Spleen (tissue), 11 donors: Measurements from ENCODE around the gene SHTN1. TPM values are rescaled to one million over a fixed set of nuclear protein-coding genes. Genes with fewer than 3 reads are reported as not detected.

Experiments used
- DNase-seq: peaks from one replicate; pipeline ENCODE4 v3.0.0-alpha.2; 2020
- H3K27ac ChIP-seq, 8 donors: fragments of 200-600 bp; sonication (generic) in 7 of 8; 1 replicate in 4 of 8; 2 replicates in 4 of 8; pipeline versions ENCODE4 v1.5.0 to v1.8.0; 2016 to 2021; ENCODE audit warnings: inconsistent platforms in 4 of 8, mild to moderate bottlenecking in 4 of 8, moderate library complexity in 1 of 8
- H3K27me3 ChIP-seq, 7 donors: fragments of 200-600 bp; sonication (generic) in 6 of 7; replicated peaks in 1 of 7; 1 replicate in 4 of 7; 2 replicates in 3 of 7; pipeline versions ENCODE4 v1.5.0 to v1.8.0; 2016 to 2021; ENCODE audit warnings: inconsistent platforms in 3 of 7, mild to moderate bottlenecking in 1 of 7
- H3K36me3 ChIP-seq, 6 donors: fragments of 200-600 bp; sonication (generic) in 5 of 6; 1 replicate in 4 of 6; 2 replicates in 2 of 6; pipeline versions ENCODE4 v1.5.0 to v1.8.0; 2016 to 2021; ENCODE audit warnings: inconsistent platforms in 2 of 6
- H3K4me1 ChIP-seq, 6 donors: fragments of 200-600 bp; sonication (generic) in 5 of 6; 1 replicate in 3 of 6; 2 replicates in 3 of 6; pipeline versions ENCODE4 v1.5.0 to v1.8.0; 2016 to 2021; ENCODE audit warnings: inconsistent platforms in 3 of 6
- H3K4me3 ChIP-seq, 8 donors: fragments of 200-600 bp; sonication (generic) in 7 of 8; 1 replicate in 4 of 8; 2 replicates in 4 of 8; pipeline versions ENCODE4 v1.5.0 to v1.8.0; 2016 to 2021; ENCODE audit warnings: inconsistent platforms in 4 of 8, mild to moderate bottlenecking in 4 of 8, moderate library complexity in 2 of 8
- H3K9me3 ChIP-seq, 8 donors: fragments of 200-600 bp; sonication (generic) in 7 of 8; 1 replicate in 4 of 8; 2 replicates in 4 of 8; pipeline versions ENCODE4 v1.5.0 to v1.8.0; 2016 to 2021; ENCODE audit warnings: inconsistent platforms in 4 of 8
- CTCF ChIP-seq, 11 experiments: fragments of 200-600 bp in 7 of 11; fragments of 450-650 bp in 4 of 11; sonication (generic) in 4 of 11; IDR thresholded peaks in 8 of 11; conservative IDR thresholded peaks in 3 of 11; 1 replicate in 7 of 11; 2 replicates in 4 of 11; pipeline versions ENCODE4 v1.4.0 to v1.8.0; 2016 to 2021; ENCODE audit warnings: antibody characterized with exemption in 11 of 11, inconsistent platforms in 4 of 11, mild to moderate bottlenecking in 1 of 11
- POLR2A ChIP-seq, 3 donors: fragments of 450-650 bp; IDR thresholded peaks; one replicate each; pipeline ENCODE4 v1.5.1; 2017; ENCODE audit warnings: antibody characterized with exemption in 3 of 3, mild to moderate bottlenecking in 1 of 3
- POLR2AphosphoS5 ChIP-seq, 3 donors: sonication (generic); formaldehyde crosslinking; IDR thresholded peaks; one replicate each; pipeline ENCODE4 v1.5.1; 2017; ENCODE audit warnings: antibody characterized with exemption in 3 of 3
- WGBS, 5 donors: extraction: QIAGEN DNeasy Blood & Tissue Kit in 3 of 5; methylation state at CpG; one replicate each; pipeline versions ENCODE4 v1.1.5 to v1.1.7; 2013 to 2018; 5-methylcytosine and 5-hydroxymethylcytosine counted together
- intact Hi-C: fragments of 100-400 bp; cut with DNase I; formaldehyde crosslinking; loops from one replicate; pipeline ENCODE4 v1.15.0; 2023; ENCODE audit warnings: low total_unique reads
- polyA plus RNA-seq, 3 donors: library from polyadenylated mRNA; stranded (reverse); fragments of 200-250 nt; gene quantifications; one replicate each; pipeline ENCODE4 v1.2.1, GENCODE V29; 2013
- total RNA-seq, 7 donors: library from RNA; depleted of rRNA in 3 of 7; stranded (reverse); fragments of >200 nt in 3 of 7; fragmentation: NEBNext Ultra II Directional in 4 of 7; extraction: Animal tissue kit (Norgen Biotek cat#: 25700) in 4 of 7; gene quantifications; one replicate each; pipeline versions ENCODE4 v1.1.0 to v1.2.1, GENCODE V29; 2016 to 2021
- donor health status: healthy with polysubstance abuse.
- donor health status: DM: no; HTN: no; CAD: no; lungs with moderate emphysema.
- donor health status: DM: no; HTN: no; CAD: no.
- donor health status: Bipolar disorder and iron deficiency.
- donor health status: healthy.
- donor health status: DM: no; HTN: no; CAD: no.
- donor health status: DM: yes; HTN: yes; CAD: no.

The SHTN1 gene
- total and polyA plus RNA-seq, 10 donors: 2.9 to 28.3 (median 14.7) TPM

GRCh38 chr10:116845823-116846222, 159.2 kb downstream of the SHTN1 start:
- Histone ChIP-seq H3K4me1 (peaks cover 0 to 24% (median 10%) of the 10 kb centered on the region in 6 donors), H3K9me3 (no peaks in the 10 kb centered on the region), H3K4me3 (no peak overlapping the region), H3K27ac (no peak overlapping the region), H3K36me3 (no peaks in the 10 kb centered on the region), H3K27me3 (peaks cover 0 to 42% (median 14%) of the 10 kb centered on the region in 7 donors)
- 48 to 70% (median 64%) methylated on average over 2 of the region's 2 CpGs for WGBS, 5 donors
- no peak for TF ChIP-seq POLR2A (IDR thresholded peaks at IDR 0.05)
- DNase-seq: no peak
- intact Hi-C loops: no loop called here

GRCh38 chr10:116840389-116841075, 164.5 kb downstream of the SHTN1 start:
- 88 to 92% (median 91%) methylated on average over 6 of the region's 6 CpGs for WGBS, 5 donors
- H3K27ac ChIP-seq: no peak overlapping the region
- no peak for DNase-seq
- H3K4me3 ChIP-seq: no peak overlapping the region
- intact Hi-C loops: no loop called here
- no peaks in the 10 kb centered on the region for H3K4me1 ChIP-seq
- H3K36me3 ChIP-seq: no peaks in the 10 kb centered on the region
- TF ChIP-seq CTCF (IDR thresholded peaks at IDR 0.05 in 8 of 11, conservative IDR thresholded peaks at IDR 0.05 in 3 of 11) (no peak), POLR2AphosphoS5 (IDR thresholded peaks at IDR 0.05) (no peak), POLR2A (IDR thresholded peaks at IDR 0.05) (no peak)
- no peaks in the 10 kb centered on the region for H3K9me3 ChIP-seq
- peaks cover 0 to 8% (median 0%) of the 10 kb centered on the region in 7 donors for H3K27me3 ChIP-seq

GRCh38 chr10:116838143-116838725, 166.8 kb downstream of the SHTN1 start:
- H3K27ac ChIP-seq: no peak overlapping the region
- intact Hi-C loops: no loop called here
- H3K4me3 ChIP-seq: no peak overlapping the region
- 64 to 76% (median 74%) methylated on average over 5 of the region's 5 CpGs for WGBS, 5 donors
- H3K9me3 ChIP-seq: no peaks in the 10 kb centered on the region
- DNase-seq: no peak
- no peak for TF ChIP-seq POLR2AphosphoS5 (IDR thresholded peaks at IDR 0.05)
- no peak for TF ChIP-seq POLR2A (IDR thresholded peaks at IDR 0.05)
- TF ChIP-seq CTCF (IDR thresholded peaks at IDR 0.05 in 8 of 11, conservative IDR thresholded peaks at IDR 0.05 in 3 of 11): no peak
- H3K4me1 ChIP-seq: no peaks in the 10 kb centered on the region
- peaks cover 0 to 15% (median 0%) of the 10 kb centered on the region in 7 donors for H3K27me3 ChIP-seq
- no peaks in the 10 kb centered on the region for H3K36me3 ChIP-seq

GRCh38 chr10:116836902-116837523, 168.0 kb downstream of the SHTN1 start:
- 64 to 78% (median 75%) methylated on average over 8 of the region's 8 CpGs for WGBS, 5 donors
- no peak overlapping the region for H3K27ac ChIP-seq

More at GRCh38 chr10:116836902-116837523, 168.0 kb downstream of the SHTN1 start:
- DNase-seq: no peak
- intact Hi-C loops: no loop called here
- H3K4me1 ChIP-seq: no peaks in the 10 kb centered on the region
- H3K9me3 ChIP-seq: no peaks in the 10 kb centered on the region
- no peak overlapping the region for H3K4me3 ChIP-seq
- peaks cover 0 to 15% (median 0%) of the 10 kb centered on the region in 7 donors for H3K27me3 ChIP-seq
- no peaks in the 10 kb centered on the region for H3K36me3 ChIP-seq
- TF ChIP-seq POLR2AphosphoS5 (IDR thresholded peaks at IDR 0.05): no peak
- no peak for TF ChIP-seq CTCF (IDR thresholded peaks at IDR 0.05 in 8 of 11, conservative IDR thresholded peaks at IDR 0.05 in 3 of 11)
- no peak for TF ChIP-seq POLR2A (IDR thresholded peaks at IDR 0.05)
